Fibroblast of mammary gland (primary cell): ENCODE data around the gene CPEB4.

ENCODE experiments used
- DNase-seq: peaks from one replicate; pipeline ENCODE4 v3.0.0-alpha.2; 2010; ENCODE audit warnings: low read depth
- H3K4me3 ChIP-seq: 2 replicates; pipeline ENCODE4 v1.5.1; 2011; ENCODE audit warnings: low read depth, mild to moderate bottlenecking, low read length, moderate library complexity; ENCODE audit not compliant: control insufficient read depth
- CTCF ChIP-seq: conservative IDR thresholded peaks from 2 replicates; pipeline ENCODE4 v1.5.1; 2011; ENCODE audit warnings: low read depth, low read length, inconsistent platforms; ENCODE audit not compliant: control insufficient read depth, insufficient read depth

CPEB4 gene

GRCh38 chr5:173853370-173854131 lies 34.6 kb upstream of the CPEB4 start:
- no peak overlapping the region for H3K4me3 ChIP-seq
- no peak for TF ChIP-seq CTCF
- peak; percentile 8 for DNase-seq

- no peak for TF ChIP-seq CTCF
- DNase-seq: no peak
- no peak overlapping the region for H3K4me3 ChIP-seq
These were observed 32.8 kb upstream of the CPEB4 start for GRCh38 chr5:173855162-173855994.

DNA sequence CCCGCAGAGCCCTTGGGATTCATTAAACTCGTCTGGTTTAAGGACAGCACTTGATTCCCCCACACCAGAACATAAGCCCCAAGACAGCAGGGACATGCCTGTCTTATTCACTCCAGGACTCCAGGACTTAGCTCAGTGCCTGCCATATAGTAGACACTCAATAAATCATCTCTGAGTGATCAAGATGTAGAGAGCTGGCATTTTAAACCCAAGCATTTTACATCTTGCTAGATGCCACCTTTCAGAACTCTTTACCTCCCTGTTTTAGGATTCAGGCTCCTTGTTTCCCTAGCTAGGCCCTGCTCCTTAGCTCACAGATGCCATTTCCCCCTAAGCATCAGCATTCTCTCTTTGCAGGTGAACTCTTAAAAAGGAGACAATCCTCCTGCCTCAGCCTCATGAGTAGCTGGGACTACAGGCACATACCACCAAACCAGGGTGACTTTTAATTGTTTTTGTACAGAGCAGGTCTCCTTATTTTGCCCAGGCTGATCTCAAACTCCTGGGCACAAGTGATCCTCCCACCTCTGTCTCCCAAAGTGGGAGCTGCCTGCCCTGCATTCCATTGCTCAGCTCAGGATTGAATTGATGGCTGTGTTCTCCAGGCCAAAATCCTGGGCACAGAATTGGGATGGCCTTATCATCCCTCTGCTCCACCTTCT lies 32.0 kb upstream of the CPEB4 start:
- H3K4me3 ChIP-seq: no peak overlapping the region
- DNase-seq: no peak
- no peak for TF ChIP-seq CTCF

GRCh38 chr5:173857234-173857633 lies 30.9 kb upstream of the CPEB4 start:
- H3K4me3 ChIP-seq: no peak overlapping the region
- no peak for DNase-seq
- TF ChIP-seq CTCF: no peak

DNA sequence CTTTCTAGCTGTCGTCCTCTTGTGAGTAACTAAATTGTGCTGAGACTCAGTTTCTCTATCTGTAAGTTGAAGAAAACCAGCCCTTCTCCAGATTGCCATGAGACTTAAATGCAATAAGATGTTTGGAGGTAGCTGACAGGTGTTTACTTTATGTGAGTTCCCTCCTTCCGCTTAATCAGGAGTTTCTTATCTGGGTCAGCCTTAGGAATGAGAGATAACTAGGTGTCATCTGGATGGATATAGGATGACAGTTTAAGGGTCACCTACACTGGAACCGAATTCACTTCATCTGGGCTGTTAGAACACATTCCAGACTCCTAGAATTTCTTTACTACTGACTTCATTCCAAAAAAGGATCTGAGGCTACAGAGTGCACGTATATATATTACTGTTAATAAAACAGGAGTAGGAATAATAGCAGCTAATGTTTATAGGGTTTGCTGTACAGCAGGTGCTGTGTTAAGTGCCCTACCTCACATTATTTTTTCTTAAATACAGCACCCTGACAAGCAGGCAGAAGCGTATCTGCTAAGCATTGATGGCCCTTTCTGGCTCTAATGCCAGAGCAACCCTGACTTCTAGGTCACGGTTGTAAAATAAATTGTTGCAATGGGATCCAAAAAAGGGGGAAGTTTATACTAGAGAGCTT lies 30.0 kb upstream of the CPEB4 start:
- no peak for TF ChIP-seq CTCF

DNA sequence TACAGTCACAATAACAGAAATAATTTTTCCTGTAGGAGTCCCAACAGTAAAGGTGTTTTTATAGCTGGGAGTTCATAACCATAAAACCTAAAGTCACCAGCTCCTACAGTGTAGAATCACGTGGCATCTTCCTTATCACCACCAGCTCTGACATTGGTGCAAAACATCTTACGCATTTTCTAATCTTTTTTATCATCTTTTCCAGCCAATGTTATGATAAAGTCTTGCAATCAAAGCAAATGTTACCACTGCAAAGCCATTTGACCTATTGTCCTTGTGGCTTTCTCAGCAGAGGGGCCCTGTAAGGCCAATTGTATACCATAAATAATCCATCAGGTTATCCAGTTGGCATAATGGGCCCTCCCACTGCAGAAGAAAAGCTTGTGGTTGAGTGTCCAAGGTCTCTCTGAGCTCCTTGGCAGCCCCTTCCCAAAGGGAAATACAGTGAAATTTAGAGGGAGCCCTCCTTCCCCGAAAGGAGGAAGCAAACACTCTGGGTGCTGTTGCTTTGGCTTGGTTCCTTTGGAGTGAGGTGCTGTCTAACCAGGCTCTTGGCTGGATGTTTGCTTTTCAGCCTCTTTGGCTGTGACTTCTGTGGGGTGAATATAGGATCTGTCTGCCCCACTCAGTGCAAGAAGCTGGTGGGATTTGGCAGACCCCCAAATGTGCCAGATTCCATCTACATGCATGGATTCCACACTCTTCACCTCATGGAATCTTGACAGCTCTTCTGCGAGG lies 29.3 kb upstream of the CPEB4 start:
- H3K4me3 ChIP-seq: no peak overlapping the region
- DNase-seq: no peak
- TF ChIP-seq CTCF: no peak

More for the DNA sequence above, 30.0 kb upstream of the CPEB4 start:
- DNase-seq: no peak
- H3K4me3 ChIP-seq: no peak overlapping the region
